ENCODE measurements around the gene SLC25A47.

GRCh38 chr14:100328495-100329163 lies 5.5 kb downstream of the SLC25A47 start:
- TF ChIP-seq RFX5 (IDR thresholded peaks at IDR 0.05; ENCODE audit: low read depth, low read length): no peak
- no peak for TF ChIP-seq MAFK (IDR thresholded peaks at IDR 0.05; ENCODE audit: low read depth, low read length)
- no peak for TF ChIP-seq MXI1 (IDR thresholded peaks at IDR 0.05; ENCODE audit: borderline replicate concordance, low read depth, low read length)
- TF ChIP-seq CEBPB (IDR thresholded peaks at IDR 0.05; ENCODE audit: low read depth, low read length): no peak
- TF ChIP-seq, protein P1, sequence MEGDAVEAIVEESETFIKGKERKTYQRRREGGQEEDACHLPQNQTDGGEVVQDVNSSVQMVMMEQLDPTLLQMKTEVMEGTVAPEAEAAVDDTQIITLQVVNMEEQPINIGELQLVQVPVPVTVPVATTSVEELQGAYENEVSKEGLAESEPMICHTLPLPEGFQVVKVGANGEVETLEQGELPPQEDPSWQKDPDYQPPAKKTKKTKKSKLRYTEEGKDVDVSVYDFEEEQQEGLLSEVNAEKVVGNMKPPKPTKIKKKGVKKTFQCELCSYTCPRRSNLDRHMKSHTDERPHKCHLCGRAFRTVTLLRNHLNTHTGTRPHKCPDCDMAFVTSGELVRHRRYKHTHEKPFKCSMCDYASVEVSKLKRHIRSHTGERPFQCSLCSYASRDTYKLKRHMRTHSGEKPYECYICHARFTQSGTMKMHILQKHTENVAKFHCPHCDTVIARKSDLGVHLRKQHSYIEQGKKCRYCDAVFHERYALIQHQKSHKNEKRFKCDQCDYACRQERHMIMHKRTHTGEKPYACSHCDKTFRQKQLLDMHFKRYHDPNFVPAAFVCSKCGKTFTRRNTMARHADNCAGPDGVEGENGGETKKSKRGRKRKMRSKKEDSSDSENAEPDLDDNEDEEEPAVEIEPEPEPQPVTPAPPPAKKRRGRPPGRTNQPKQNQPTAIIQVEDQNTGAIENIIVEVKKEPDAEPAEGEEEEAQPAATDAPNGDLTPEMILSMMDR (conservative IDR thresholded peaks at IDR 0.05; ENCODE audit: low read depth, low read length): no peak
- no peak for TF ChIP-seq SMC3 (IDR thresholded peaks at IDR 0.05; ENCODE audit: low read depth, low read length)
- no peak for TF ChIP-seq CHD1 (IDR thresholded peaks at IDR 0.05; ENCODE audit: low read depth, low read length)
- no peak for TF ChIP-seq POLR2A (IDR thresholded peaks at IDR 0.05; ENCODE audit: low read depth, low read length)
- TF ChIP-seq MAZ (IDR thresholded peaks at IDR 0.05; ENCODE audit: borderline replicate concordance, low read depth, low read length): no peak
- no peak for TF ChIP-seq FOS (IDR thresholded peaks at IDR 0.05; ENCODE audit: low read depth, low read length)
- TF ChIP-seq ELK1 (IDR thresholded peaks at IDR 0.05; ENCODE audit: borderline replicate concordance, low read depth, low read length): no peak
- TF ChIP-seq, protein P2, sequence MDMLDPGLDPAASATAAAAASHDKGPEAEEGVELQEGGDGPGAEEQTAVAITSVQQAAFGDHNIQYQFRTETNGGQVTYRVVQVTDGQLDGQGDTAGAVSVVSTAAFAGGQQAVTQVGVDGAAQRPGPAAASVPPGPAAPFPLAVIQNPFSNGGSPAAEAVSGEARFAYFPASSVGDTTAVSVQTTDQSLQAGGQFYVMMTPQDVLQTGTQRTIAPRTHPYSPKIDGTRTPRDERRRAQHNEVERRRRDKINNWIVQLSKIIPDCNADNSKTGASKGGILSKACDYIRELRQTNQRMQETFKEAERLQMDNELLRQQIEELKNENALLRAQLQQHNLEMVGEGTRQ (IDR thresholded peaks at IDR 0.05; ENCODE audit: low read depth, low read length): no peak
